ENCODE measurements around the gene FER.

DNA sequence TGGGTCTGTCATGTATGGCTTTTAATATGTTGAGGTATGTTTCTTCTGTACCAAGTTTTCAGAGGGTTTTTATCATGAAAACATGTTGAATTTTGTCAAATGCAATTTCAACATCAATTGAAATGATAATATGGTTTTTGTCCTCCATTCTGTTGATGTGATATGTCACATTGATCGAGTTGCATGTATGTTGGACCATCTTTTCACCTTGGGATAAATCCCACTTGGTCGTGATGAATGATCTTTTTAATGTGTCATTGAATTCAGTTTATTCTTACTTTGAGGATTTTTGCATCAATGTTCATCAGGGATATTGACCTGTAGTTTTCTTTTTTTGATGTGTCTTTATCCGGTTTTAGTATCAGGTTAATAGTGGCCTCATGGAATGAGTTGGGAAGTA, 373.5 kb downstream of the FER start:
- TF ChIP-seq CTCF (conservative IDR thresholded peaks at IDR 0.05): no peak
- no peak for TF ChIP-seq EZH2 (IDR thresholded peaks at IDR 0.05; ENCODE audit: low read depth)
